ENCODE data around the gene VIPR2. TPM values are rescaled to one million over a fixed set of nuclear protein-coding genes. Genes with fewer than 3 reads are reported as not detected.
A peak's percentile ranks its signal among the peaks of the same experiment; 100 is the strongest.
"Not testable (repeated sequence)": the region's sequence is repeated elsewhere in the genome, so short reads cannot be mapped to it uniquely, and the experiment has no call there.

VIPR2 gene
- total RNA-seq, 1 donor from 2014 or later: 0.07 TPM

DNA sequence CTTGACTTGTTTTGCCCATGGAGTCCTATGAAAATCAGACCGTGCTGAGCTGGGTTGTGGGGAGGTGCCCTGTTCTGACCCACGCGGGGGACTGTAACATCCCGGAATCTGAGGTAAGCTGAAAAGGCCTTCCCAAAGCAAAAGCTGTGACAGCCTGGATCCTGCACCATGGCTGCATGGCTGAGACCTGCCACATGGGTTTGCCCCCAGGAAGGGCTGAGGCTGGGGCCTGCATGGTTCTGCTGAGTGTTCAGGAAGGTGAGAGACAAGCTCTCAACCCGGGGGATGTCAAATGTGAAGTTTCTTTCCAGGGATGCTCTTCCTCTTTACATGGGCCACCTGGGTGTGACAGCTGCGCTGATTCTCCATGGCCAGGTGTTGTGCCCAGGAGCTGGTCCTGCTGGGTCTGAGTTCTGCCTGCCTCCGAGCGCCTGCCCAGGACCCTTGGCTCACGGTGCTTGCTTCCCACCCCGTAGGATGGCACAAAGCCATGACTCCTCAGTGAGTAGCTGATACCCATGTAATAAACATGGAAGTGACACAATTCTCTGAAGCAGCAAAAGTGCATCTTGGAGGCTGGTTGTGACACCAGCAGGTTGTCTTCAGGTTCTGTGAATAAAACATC, 58.3 kb downstream of the VIPR2 start:
- TF ChIP-seq, protein P1, sequence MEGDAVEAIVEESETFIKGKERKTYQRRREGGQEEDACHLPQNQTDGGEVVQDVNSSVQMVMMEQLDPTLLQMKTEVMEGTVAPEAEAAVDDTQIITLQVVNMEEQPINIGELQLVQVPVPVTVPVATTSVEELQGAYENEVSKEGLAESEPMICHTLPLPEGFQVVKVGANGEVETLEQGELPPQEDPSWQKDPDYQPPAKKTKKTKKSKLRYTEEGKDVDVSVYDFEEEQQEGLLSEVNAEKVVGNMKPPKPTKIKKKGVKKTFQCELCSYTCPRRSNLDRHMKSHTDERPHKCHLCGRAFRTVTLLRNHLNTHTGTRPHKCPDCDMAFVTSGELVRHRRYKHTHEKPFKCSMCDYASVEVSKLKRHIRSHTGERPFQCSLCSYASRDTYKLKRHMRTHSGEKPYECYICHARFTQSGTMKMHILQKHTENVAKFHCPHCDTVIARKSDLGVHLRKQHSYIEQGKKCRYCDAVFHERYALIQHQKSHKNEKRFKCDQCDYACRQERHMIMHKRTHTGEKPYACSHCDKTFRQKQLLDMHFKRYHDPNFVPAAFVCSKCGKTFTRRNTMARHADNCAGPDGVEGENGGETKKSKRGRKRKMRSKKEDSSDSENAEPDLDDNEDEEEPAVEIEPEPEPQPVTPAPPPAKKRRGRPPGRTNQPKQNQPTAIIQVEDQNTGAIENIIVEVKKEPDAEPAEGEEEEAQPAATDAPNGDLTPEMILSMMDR (IDR thresholded peaks at IDR 0.05): no peak
- Mint-ChIP-seq H3K27me3 (ENCODE audit: low read depth) (peaks cover 25% of the 10 kb centered on the region), H3K36me3 (ENCODE audit: low read depth) (no peaks in the 10 kb centered on the region), H3K27ac (ENCODE audit: unreplicated experiment) (no peak overlapping the region), H3K4me1 (ENCODE audit: low read depth) (no peaks in the 10 kb centered on the region), H3K9me3 (ENCODE audit: low read depth) (no peaks in the 10 kb centered on the region), H3K4me3 (ENCODE audit: unreplicated experiment) (no peak overlapping the region)
- DNase-seq (ENCODE audit: low spot score): no peak

DNA sequence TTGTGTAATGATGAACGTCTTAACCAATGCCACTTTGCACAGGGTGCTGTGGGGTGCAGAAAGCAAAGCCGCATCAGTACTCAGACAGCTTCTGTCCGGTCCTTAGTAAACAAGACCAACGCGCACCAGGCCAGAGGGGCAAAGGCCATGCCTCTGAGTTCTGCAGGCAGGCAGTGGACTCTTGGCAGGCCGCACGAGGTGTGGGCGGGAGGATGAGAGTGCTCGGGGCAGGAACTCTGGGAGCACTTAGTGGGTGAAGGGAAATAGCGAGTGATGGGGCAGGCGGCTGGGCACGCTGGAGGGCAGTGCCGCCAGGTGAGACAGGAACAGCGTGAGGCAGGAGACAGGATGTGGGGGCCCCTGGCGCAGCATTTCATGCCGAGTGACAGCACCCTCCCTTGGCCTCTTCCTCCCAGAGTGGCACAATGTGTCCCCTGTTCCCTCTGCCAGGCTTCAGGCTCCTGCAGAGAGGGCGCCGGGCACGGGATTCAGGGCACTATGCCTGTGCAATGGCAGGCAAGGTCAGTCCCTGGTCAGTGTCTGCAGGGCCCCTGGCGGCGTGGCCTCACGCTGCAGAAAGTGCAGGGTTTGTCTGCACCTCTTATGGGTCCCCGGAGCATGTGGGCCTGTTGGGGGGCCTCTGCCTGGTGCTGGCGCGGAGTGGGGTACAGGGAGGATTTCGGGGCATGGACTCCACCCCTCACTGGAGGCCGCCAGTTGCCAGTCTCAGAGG, 60.4 kb downstream of the VIPR2 start:
- Mint-ChIP-seq H3K36me3 (ENCODE audit: low read depth) (no peaks in the 10 kb centered on the region), H3K27me3 (ENCODE audit: low read depth) (peaks cover 24% of the 10 kb centered on the region), H3K4me3 (ENCODE audit: unreplicated experiment) (no peak overlapping the region), H3K4me1 (ENCODE audit: low read depth) (no peaks in the 10 kb centered on the region), H3K9me3 (ENCODE audit: low read depth) (no peaks in the 10 kb centered on the region), H3K27ac (ENCODE audit: unreplicated experiment) (no peak overlapping the region)
- TF ChIP-seq, protein P1 (IDR thresholded peaks at IDR 0.05): no peak
- DNase-seq (ENCODE audit: low spot score): peak; percentile 87

DNA sequence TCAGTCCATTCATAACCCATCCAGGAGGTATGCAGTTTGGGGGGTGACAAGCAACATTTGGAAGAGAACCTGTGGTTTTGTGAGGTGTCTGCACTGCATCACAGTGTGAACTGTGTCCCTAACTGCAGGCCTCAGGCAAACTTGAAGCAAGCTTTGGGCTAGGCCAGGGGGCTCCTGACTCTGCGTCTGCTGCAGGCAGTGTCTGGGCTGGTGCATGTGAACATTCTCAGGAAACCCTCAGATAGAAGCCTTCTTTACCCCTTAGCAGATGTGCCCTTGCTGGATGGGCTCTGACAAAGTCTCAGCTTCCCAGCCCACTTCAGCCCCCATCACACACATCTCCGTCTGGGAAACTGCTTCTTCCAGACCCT, 61.0 kb downstream of the VIPR2 start:
- TF ChIP-seq, protein P1 (IDR thresholded peaks at IDR 0.05): no peak
- Mint-ChIP-seq H3K4me3 (ENCODE audit: unreplicated experiment) (no peak overlapping the region), H3K9me3 (ENCODE audit: low read depth) (no peaks in the 10 kb centered on the region), H3K36me3 (ENCODE audit: low read depth) (no peaks in the 10 kb centered on the region), H3K4me1 (ENCODE audit: low read depth) (no peaks in the 10 kb centered on the region), H3K27ac (ENCODE audit: unreplicated experiment) (no peak overlapping the region), H3K27me3 (ENCODE audit: low read depth) (peaks cover 28% of the 10 kb centered on the region)
- no peak for DNase-seq (ENCODE audit: low spot score)

DNA sequence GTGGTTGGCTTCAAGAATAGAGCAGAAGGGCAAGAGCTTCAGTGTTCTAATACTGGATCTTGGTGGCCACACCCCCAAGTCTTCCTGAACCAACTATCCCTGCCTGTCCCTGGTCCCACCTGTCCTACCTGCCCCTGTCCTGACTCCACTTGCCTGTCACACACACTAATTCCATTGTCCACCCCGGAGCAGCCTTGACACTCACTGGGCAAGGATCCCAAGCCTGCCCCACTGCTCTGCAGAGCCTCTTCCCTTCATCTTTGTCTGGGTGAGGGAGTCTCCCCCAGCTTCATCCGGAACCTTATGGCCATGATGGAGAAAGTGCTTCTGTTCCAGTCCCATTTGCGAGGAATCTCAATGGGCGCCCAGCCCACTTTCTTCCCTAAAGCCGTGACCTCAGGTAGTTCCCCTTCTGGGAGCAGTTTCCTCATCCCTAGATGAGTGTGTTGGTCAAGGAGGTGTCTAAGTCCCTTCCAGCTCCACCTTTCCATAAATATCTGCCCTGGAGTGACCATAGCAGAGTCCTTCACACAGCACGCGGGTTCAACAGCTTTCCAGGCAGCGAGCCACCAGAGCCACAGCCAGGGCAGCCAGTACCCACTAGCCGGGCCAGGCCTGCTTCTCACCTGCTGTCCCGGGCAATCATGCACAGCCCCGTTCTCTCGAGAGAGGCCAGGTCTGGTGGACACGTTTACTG, 61.5 kb downstream of the VIPR2 start:
- H3K4me1 Mint-ChIP-seq (ENCODE audit: low read depth): no peaks in the 10 kb centered on the region
- H3K27me3 Mint-ChIP-seq (ENCODE audit: low read depth): peaks cover 33% of the 10 kb centered on the region
- H3K9me3 Mint-ChIP-seq (ENCODE audit: low read depth): no peaks in the 10 kb centered on the region
- no peak overlapping the region for H3K27ac Mint-ChIP-seq (ENCODE audit: unreplicated experiment)
- TF ChIP-seq, protein P1 (IDR thresholded peaks at IDR 0.05): no peak
- peak; percentile 56 for DNase-seq (ENCODE audit: low spot score)
- no peak overlapping the region for H3K4me3 Mint-ChIP-seq (ENCODE audit: unreplicated experiment)
- no peaks in the 10 kb centered on the region for H3K36me3 Mint-ChIP-seq (ENCODE audit: low read depth)

DNA sequence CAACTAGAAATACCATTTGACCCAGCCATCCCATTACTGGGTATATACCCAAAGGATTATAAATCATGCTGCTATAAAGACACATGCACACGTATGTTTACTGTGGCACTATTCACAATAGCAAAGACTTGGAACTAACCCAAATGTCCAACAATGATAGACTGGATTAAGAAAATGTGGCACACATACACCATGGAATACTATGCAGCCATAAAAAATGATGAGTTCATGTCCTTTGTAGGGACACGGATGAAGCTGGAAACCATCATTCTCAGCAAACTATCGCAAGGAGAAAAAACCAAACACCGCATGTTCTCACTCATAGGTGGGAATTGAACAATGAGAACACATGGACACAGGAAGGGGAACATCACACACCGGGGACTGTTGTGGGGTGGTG, 62.6 kb downstream of the VIPR2 start:
- not testable (repeated sequence) for H3K4me3 Mint-ChIP-seq (ENCODE audit: unreplicated experiment); H3K36me3 Mint-ChIP-seq (ENCODE audit: low read depth); H3K27ac Mint-ChIP-seq (ENCODE audit: unreplicated experiment); DNase-seq (ENCODE audit: low spot score); H3K9me3 Mint-ChIP-seq (ENCODE audit: low read depth); H3K4me1 Mint-ChIP-seq (ENCODE audit: low read depth)
- peaks cover 36% of the 10 kb centered on the region for H3K27me3 Mint-ChIP-seq (ENCODE audit: low read depth)

All from chondrocyte (in vitro differentiated cells).